GM12892 (cell line): ENCODE results near the gene C16orf86.

Experiments
- POLR2A ChIP-seq: IDR thresholded peaks from 2 replicates; pipeline ENCODE4 v1.6.1; 2011; ENCODE audit warnings: low read depth, low read length, control low read depth
- POLR2AphosphoS5 ChIP-seq: IDR thresholded peaks from 2 replicates; pipeline ENCODE4 v1.6.1; 2011; ENCODE audit warnings: low read depth, low read length, control low read depth
- TAF1 ChIP-seq: IDR thresholded peaks from 2 replicates; pipeline ENCODE4 v1.6.1; 2011; ENCODE audit warnings: low read depth, mild to moderate bottlenecking, control low read depth, low read length, borderline replicate concordance

DNA sequence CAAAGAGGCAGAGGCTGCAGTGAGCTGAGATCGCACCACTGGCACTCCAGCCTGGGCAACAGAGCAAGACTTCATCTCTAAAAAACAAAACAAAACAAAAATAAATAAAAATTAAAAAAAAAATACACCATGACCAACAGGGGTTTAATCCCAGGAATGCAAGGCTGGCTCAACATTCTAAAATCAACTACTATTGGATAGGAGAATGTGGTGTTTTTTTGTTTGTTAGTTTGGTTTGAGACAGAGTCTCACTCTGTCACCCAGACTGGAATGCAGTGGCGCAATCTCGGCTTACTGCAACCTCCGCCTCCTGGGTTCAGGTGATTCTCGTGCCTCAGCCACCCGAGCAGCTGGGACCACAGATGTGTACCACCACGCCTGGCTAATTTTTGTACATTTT, 32.7 kb downstream of the C16orf86 start:
- TF ChIP-seq POLR2A: no peak
- TF ChIP-seq TAF1: no peak
- no peak for TF ChIP-seq POLR2AphosphoS5
